Measurements from ENCODE around the gene ARHGAP10.
A peak's percentile ranks its signal among the peaks of the same experiment; 100 is the strongest.

The ARHGAP10 gene

DNA sequence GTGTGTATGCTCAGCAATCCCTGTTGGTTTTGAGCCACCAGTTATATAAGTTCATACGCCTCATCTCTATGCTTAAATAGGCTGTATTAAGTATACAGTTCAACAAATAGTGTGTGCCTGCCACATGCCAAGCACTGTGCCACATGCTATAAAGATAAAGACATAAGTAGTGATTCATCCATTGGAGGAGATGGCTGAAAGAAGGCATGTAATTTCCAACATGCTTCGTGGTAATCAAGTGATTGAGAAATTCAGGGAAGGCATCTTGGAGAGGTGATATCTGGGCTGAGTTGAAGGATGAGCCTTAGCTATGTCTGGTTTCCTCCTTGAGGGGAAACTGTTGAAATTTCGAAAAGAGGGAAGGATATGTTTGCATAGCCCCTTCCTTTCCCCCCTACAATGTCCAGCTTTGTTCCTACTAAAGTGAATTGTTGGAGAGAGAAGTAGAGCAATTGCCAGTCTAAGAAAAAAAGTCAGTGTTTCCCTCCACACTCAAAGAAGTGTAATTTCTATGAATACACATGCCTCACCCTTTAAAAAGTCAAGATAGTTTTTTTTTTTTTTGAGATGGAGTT lies 96.5 kb downstream of the ARHGAP10 start:
- no peak for DNase-seq (ENCODE audit: low read depth)

DNA sequence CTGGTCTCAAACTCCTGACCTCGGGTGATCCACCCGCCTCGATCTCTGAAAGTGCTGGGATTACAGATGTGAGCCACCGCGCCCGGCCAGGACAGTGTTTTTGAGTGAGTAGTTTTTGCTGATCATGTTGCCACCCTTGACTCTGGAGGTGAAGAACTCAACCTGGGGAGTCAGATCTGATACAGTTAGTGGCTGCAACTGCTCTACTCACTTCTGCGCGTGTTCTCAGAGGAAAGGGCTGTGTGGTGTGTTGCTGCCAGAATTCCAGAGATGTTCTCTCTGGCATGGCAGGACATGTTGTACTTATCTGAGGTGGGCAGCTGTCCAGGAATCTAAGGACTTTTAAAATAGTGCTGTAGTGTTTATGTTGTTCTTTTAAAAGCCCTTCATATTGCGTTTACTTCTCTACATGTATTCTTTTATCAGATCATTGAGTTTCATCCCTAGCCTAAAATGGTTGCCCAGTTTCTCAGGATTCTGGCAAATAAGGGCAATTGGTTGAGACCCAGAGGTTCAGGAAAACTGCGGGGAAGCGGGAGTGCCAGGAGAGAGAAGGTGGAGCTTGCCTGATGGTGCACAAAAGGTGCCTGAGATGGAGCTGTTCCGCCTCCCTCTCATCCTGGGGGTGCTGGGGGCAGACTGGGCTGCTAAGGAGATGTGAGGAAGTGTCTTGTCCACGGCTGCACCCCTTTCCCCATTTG lies 97.7 kb downstream of the ARHGAP10 start:
- peak; percentile 46 for DNase-seq (ENCODE audit: low read depth)

DNA sequence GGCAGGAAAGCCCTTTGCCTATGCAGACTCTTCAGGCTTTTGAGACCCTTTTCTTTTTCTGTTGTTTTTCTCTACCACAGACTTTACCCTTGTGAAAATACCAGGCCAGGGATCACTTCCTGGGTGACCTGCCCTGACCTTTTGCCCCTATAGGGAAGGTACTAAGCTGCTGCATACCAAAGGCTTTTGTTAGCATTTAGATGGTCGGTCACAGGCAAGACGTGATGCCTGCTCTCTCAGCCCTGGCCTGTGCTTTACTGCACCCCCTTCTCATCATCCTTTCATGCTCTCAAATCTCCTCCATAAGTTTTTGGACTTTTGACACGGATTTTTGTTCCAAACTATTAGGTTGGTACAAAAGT lies 98.2 kb downstream of the ARHGAP10 start:
- DNase-seq (ENCODE audit: low read depth), result no peak

DNA sequence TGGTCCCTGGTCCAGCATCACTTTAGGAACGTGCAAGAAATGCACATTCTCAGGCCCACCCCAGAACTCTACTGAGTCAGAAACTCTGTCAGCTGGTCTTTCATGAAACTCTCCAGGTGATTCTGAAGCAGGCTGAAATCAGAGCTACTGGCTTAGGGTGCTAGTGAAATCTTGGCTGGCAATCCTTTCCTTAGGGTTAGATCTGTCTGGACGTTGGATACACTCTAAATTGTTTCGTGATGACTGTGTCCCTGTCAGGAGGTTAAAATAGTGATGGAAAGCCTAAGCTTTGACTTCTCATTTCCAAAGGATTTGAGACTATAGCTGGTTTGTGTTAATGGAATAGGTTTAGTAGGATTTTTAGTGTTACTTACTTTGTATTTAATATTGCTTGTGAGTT lies 99.1 kb downstream of the ARHGAP10 start:
- DNase-seq (ENCODE audit: low read depth), result peak; percentile 50

DNA sequence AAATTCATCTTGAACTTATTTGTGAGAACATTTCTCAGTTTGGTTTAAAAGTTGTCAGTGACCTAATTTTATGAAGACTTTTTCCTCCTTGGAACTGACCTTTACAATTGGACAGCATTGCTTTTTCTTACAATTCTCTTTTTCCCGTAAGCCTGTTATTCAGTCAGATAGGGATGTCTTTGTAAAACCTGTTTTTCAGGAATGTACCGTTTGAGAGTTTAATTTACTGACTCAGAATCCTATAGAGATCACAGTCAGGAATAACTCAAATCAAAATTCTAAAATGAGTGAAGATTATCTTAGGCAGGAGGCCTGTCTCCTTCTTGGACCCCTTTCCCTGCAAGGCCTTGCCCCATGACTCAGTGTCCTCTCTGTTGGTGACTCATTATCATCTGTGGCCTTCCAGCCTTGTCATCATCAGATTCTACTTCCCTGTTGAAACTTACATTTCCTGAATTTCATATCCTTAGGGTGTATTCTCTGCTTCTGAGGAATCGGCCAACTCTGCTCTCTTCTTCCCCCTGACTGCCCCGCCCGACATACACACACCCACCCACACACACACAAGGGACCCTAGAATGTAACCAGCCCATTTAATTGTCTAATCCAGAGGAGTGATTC lies 99.8 kb downstream of the ARHGAP10 start:
- DNase-seq (ENCODE audit: low read depth), result peak; percentile 75

DNA sequence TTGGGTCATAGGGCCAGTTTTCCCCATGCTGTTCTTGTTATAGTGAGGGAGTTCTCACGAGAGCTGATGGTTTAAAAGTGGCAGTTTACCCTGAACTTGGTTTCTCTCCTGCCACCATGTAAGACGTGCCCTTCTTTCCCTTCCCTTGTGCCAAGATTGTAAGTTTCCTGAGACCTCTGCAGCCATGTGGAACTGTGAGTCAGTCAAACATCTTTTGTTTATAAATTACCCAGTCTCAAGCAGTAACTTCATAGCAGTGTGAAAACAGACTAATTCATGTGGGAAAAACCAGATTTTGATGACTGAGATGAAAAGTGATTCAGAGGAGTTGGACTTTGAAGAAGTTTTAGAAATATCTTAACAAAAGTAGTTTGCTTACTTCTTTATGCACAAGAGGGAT lies 101.4 kb downstream of the ARHGAP10 start:
- DNase-seq (ENCODE audit: low read depth), result no peak

DNA sequence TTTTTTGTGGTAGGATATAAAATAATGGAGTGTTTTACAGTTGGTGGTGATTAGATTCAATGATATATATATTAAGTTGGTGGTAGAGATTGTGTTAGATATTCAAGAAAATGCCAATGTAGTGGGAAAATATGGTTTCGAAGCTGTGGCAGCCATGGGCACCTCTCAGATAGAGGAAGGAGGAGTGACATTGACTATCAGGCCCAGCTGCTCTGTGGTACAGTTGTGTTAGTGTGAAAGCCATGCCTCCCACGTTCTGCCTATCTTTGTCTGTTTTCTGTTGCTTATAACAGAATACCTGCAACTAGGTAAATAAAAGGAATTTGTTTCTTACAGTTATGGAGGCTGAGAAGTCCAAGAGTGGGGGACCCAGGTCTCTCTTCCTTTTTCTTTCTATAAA lies 101.9 kb downstream of the ARHGAP10 start:
- no peak for DNase-seq (ENCODE audit: low read depth)

DNA sequence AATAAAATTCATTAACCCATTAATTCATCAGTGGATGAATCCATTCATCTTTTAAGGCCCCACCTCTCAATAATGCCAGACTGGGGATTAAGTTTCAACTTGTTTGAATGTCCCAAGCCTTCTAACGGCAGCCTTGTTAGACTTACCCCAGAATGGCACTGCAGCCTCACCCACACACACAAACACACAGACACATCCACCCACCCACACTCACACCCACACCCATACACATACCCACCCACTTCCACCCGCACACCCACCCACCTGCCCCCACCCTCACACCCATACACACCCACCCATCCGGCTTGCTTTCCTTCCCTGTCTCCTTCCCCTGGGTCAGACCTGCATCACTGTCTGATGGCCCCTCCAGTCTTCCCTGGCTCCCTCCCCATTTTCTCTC lies 102.6 kb downstream of the ARHGAP10 start:
- no peak for DNase-seq (ENCODE audit: low read depth)

DNA sequence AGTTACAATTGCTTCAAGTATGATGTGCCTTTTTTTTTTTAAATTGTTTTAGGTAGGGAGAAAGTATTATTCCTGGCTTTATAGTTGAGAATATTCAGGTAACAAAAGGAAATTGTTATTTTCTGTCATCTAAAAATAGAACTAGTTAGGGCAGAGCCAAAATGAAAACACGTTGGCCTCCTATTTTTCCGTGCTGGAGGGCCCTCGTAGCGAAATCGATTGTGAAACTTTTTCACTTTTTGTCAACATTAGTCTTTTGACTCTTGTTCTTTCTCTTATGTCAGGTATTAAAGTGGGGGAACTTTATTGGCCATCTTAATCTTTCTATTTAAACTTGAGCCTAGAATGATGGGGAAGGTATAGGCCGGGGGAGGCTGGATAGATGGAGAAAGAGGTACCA lies 104.9 kb downstream of the ARHGAP10 start:
- DNase-seq (ENCODE audit: low read depth), result no peak

DNA sequence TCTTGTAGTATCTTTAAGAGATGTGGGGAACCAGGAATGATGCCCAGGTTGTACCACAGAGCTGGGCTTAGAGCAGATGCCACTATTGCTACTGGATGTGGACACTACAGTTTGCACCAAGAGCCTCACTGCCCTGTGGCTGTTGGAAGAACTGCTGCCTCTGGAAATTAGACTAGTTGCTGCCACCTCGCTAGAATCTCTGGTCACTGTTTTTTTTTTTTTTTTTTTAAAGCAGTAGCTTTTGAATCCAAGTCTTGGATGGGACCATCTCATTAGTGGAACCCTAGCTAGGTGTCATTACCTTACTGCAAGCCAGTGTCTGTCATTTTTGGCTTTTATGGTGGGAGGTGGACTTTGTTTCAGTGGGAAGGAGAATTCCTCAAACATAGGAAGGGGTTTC lies 105.5 kb downstream of the ARHGAP10 start:
- no peak for DNase-seq (ENCODE audit: low read depth)

DNA sequence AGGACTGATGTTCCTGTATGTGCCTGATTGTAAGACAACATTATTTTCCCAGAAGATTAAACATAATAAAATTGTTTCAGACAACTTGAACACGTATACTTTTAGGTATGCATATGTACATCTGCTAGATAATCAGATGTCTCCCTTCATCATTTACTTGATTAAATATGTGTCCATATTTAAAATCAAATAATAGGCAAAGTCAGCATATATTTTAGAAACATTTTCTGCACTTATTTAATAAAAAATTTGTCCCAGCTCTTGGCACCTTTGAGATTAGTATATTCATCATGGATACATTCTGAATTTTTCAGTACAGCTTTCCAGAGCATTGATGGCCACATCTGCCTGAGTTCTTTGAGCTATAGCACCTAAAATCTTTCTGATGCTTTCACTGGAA lies 106.0 kb downstream of the ARHGAP10 start:
- no peak for DNase-seq (ENCODE audit: low read depth)

DNA sequence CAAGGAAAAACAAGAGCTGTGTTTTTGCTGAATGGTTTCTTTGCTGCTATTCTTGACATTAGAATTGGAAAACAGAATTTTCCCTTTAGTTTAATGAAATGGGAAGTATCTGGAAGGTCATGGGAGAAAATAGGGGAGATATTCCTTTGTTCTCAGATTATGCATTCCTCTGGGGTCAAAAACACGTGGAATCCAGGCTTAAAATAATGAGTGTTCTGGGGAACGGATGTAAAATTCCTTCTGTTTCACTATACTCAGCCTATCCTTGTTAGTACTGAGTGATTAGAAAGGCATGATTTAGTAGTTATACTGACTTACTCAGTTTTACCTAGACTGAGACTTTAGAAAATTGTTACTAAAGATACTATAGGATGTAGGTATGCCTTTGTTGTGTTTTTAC lies 107.3 kb downstream of the ARHGAP10 start:
- DNase-seq (ENCODE audit: low read depth), result no peak

DNA sequence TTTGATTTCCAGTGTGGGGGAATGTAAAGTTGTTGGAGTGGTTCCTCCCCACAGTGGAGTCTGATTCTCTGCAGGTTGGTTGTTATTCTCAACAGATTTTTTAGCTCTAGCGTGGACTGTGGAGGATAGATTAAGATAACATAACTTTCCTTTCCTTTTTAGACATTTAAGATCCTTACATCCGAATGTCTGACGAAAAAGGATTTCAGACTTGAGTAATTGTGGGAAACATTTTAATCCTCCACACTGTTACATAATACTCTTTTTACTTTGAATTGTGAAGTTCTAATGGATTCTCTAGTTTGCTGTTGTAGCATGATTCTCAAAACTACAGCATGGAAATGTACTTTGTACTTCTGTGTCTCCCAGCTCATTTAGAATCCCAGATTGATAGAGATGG lies 107.8 kb downstream of the ARHGAP10 start:
- no peak for DNase-seq (ENCODE audit: low read depth)

DNA sequence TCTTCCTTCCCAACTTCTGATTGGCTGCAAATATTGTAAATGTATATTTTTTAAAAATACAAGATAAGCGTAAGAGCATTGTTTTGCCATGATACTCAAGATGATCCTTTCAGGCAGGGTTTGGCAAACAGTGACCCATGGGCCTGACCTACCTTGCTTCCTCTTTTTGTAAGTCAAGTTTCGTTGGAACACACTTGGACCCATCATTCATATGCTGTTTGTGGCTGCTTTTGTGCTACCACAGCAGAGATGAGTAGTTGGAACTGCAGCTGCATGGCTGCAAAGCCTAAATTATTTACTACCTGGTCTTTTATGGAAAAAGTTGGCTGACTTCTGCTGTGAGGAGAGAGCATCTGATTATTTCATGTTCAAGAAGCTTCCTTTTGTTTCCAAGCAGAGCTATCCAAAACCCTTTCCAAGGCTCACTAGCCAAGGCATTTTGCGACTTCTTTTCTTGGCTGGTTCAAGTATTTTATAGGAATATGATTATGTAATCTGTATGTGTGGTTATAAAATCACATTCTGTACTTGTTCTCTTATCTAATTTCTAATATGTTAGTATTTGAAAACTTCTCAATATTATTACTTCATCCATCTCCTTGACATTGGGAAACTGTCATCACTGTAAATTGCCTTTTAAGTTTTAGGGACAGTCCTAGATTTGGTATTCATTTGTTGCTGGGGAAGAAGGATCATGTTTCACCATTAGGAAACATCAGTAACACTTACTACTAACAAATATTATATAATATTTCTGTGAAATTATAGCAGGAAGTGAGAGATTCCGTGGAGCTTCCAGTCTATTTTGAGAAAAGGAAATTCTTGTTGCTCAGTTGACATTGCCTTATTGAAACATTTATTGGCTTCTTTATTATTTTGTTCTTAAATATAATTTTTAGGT lies 109.2 kb downstream of the ARHGAP10 start:
- no peak for DNase-seq (ENCODE audit: low read depth)

DNA sequence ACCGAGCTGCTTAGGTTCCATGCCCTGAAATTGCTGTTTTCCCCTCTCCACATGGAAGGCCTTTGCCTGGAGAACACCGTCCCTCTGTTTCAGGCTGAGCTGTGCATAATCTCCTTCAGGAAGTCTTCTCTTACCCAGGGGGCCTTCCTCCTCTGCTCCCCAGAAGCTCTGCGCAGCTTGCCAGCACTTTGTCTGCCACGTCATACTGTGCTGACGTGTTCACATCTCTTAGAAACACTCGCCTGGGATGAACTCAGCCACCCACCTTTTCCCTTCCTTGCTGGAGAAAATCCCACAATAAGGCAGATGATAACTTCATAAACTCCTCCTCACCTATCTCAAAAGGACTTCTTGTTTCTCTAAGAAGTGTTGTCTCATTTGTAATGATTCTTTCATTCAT lies 110.7 kb downstream of the ARHGAP10 start:
- DNase-seq (ENCODE audit: low read depth), result no peak

DNA sequence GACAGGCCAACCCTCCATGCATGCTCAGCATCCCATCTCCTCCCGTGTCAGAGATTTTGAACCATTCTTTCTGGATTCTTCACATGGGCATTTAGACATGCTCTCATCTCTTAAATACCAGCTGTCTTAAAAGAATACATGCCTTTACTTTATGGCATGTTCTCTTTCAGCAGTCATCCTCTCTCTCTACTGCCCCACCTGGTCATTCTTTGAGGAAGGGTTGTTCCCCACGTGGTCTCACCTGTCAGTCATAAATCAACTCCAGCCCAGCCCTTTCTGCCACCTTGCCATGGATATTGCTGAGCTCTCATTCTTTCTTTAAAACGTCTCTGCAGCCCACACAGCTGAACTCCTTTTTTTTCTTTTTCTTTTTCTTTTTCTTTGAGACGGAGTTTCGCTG lies 111.3 kb downstream of the ARHGAP10 start:
- DNase-seq (ENCODE audit: low read depth), result no peak

DNA sequence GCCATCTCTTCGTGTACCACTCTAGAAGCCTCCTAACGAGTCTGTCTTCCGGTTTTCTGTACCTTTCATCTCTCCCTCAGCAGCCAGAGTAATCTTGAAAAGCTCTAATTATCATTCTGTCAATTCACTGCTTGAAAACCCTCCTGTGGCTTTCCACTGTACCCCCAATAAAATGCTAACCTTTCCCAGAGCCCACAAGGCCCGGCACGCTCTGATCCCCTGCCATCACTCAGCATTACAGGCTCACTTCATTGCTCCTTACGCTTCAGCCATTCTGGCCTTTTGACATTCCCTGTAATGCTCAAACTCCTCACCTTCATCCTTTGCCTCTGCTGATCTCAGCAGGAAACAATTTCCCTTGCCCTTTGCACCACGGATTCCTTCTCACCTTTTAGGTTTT lies 112.9 kb downstream of the ARHGAP10 start:
- no peak for DNase-seq (ENCODE audit: low read depth)

DNA sequence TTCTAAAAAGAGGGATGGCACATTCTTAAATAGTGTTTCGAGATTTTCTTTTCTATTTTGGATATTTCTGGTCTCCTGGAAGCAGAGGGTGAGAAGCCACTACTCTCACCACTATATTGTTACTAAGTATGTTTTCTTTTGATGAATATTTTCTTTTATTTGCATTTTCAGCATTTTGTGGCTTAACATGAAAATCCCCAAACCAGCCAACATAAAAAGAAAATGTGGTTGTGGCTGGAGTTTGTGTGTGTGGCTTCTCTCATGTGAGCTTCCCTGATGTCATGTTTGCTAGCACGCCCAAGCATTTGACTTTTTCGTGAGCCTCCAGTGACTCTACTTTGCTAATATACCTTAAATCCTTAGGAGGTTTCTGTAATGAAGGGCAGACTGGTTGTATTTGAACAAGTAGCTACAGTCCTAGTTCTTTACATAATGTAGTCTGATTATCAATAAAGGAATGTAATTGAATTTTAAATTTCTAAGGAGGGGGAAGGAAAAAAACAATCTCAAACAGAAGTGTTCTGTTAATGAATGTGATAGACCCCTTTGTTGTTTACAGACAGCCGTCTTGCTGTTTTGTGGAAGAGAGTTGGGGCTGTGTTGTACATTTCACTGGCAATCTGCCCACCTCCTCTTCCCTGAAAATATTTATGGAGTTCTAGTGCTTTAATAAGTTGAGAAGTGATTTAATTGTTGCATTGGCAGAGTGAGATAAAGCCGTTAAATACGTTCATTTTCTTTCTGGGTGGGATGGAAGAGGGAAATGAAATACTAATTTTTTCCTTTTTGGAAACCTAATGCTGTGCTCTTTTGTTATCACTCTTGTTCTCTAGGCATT lies 114.6 kb downstream of the ARHGAP10 start:
- no peak for DNase-seq (ENCODE audit: low read depth)

DNA sequence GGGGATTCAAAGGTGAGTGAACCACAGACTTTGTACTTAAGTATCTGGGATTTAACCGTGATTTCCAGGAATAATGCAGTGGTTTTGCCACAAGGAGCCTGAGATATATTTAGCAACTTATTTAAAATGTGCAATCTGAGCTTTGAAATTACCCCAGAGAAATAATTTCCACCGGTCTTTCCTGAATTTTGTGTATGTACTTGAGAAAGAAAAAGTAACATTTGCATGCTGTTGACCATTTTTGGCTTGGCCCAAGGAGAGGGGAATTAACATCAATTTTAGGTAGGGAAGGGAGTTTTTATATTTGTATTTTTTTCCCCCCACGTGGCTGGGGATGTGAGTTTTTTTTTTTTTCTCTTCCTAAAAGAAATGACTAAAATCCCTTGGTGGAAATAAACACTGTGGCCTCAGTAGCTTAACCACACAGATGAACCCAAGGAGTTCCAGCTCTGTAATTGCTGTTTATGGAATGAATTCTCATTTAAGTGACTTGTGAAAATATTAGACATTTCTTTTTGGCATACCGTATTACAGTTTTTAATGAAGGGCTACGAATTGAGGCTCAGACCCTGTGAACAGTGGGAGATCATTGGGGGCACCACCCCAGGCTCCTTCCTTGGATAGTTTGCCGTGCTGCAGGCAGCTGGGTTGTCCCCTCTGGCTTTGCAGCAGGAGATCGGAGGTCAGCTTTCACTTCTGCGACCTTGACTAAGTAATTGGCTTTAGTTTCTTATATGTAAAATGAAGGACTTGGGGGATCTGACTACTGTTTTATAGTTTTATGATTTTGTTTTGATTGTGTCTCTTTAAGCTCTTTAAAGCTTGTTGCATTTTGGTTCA lies 116.1 kb downstream of the ARHGAP10 start:
- DNase-seq (ENCODE audit: low read depth), result no peak

DNA sequence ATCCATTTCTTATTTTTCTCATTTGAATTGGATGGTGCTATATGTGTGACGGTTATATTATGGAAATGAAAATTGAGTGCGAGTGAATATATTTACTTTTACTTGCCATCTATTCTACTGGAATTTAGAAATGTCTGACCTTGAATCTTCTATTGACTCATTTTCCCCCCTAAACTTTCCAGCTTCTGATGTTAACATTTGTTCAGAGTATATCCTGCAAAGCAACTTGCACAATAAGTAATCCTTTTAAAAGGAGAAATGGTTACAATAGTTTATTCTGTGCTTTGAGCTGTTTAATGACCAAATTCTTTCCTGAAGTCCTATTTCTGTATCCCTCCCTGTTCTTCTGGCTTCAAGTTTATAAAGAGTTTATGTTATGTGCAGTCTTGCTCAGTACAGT lies 116.7 kb downstream of the ARHGAP10 start:
- no peak for DNase-seq (ENCODE audit: low read depth)

DNA sequence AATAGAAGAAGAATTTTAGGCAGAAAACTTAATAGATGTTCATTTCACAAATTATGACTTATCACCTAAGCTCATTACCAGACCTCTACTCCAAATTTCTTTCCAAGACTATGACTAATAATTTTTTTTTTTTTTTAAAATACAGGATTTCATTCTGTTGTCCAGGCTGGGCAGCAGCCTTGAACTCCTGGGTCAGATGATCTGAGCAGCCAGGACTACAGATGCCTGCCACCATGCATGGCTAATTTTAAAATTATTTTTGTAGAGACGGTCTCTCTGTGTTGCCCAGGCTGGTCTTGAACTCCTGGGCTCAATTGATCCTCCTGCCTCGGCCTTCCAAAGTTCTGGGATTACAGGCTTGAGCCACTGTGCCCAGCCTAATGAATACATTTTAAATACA lies 119.2 kb downstream of the ARHGAP10 start:
- no peak for DNase-seq (ENCODE audit: low read depth)

Measured in non-pigmented ciliary epithelial cell (primary cell).